ENCODE results near the gene KMT2A. TPM values are rescaled to one million over a fixed set of nuclear protein-coding genes. Genes with fewer than 3 reads are reported as not detected.
A peak's percentile ranks its signal among the peaks of the same experiment; 100 is the strongest.

KMT2A gene
- total RNA-seq, 1 experiment from 2014 or later: 50.4 TPM

- no peaks in the 10 kb centered on the region for H3K36me3 ChIP-seq (ENCODE audit: control insufficient read depth in 1 of 2, insufficient read depth in 2 of 2, low read length in 2 of 2)
- no peak overlapping the region for H3K27ac ChIP-seq (ENCODE audit: low read depth, low read length)
- H3K4me2 ChIP-seq (ENCODE audit: low read length): peak overlapping the region; percentile 92
- DNase-seq (ENCODE audit: low read depth, low spot score): no peak
- POLR2A ChIA-PET: no interaction called here
- no TSS peak for BruUV-seq (replicated peaks)
- H3K79me2 ChIP-seq (ENCODE audit: insufficient read depth, low read length): peaks cover 69% of the 10 kb centered on the region
- no peak overlapping the region for H3K9ac ChIP-seq (ENCODE audit: low read length)
- ATAC-seq: no peak
- no peaks in the 10 kb centered on the region for H3K9me3 ChIP-seq (ENCODE audit: control insufficient read depth in 1 of 2, insufficient read depth in 1 of 2, low read depth in 1 of 2, low read length in 2 of 2)
- H3K27me3 ChIP-seq (ENCODE audit: insufficient read depth, low read length): no peaks in the 10 kb centered on the region
- intact Hi-C loops (cut with micrococcal nuclease): no loop called here
- CTCF ChIA-PET: no interaction called here
- H3K9me2 ChIP-seq (ENCODE audit: insufficient read depth): no peaks in the 10 kb centered on the region
- H4K20me1 ChIP-seq (ENCODE audit: insufficient read depth): peaks cover 22% of the 10 kb centered on the region
- RAD21 ChIA-PET (ENCODE audit: low non-redundant PET in 1 of 2, low total read pairs in 2 of 2, uncharacterized antibody in 2 of 2, unreplicated experiment in 2 of 2): no interaction called here
- TF ChIP-seq ZNF274 (IDR thresholded peaks at IDR 0.05; ENCODE audit: low read depth, low read length) (no peak), CTCF (IDR thresholded peaks at IDR 0.05 in 2 of 3, conservative IDR thresholded peaks at IDR 0.05 in 1 of 3; ENCODE audit: borderline replicate concordance in 1 of 3, insufficient read depth in 1 of 3, low read depth in 2 of 3, low read length in 2 of 3) (no peak)
- H3K4me3 ChIP-seq (replicated peaks in 1 of 2; ENCODE audit: low read depth in 1 of 2, low read length in 2 of 2): peak overlapping the region in 1 of 2 experiments; percentile 69; a peak in 2 of 4 replicates
- peaks cover 16 to 36% of the 10 kb centered on the region in 2 experiments for H3K4me1 ChIP-seq (ENCODE audit: control insufficient read depth in 1 of 2, insufficient read depth in 2 of 2, low read length in 2 of 2)
- no peak overlapping the region for H2AFZ ChIP-seq (ENCODE audit: low read depth, low read length, poor library complexity, severe bottlenecking)
Measured at GRCh38 chr11:118438314-118438931, 2.1 kb downstream of the KMT2A start.

GRCh38 chr11:118439646-118440045, 3.4 kb downstream of the KMT2A start:
- CTCF ChIA-PET: no interaction called here
- no peak overlapping the region for H3K4me3 ChIP-seq (replicated peaks in 1 of 2; ENCODE audit: low read depth in 1 of 2, low read length in 2 of 2)
- H3K4me2 ChIP-seq (ENCODE audit: low read length): no peak overlapping the region
- intact Hi-C loops (cut with micrococcal nuclease): no loop called here
- no peaks in the 10 kb centered on the region for H3K36me3 ChIP-seq (ENCODE audit: control insufficient read depth in 1 of 2, insufficient read depth in 2 of 2, low read length in 2 of 2)
- H3K4me1 ChIP-seq (ENCODE audit: control insufficient read depth in 1 of 2, insufficient read depth in 2 of 2, low read length in 2 of 2): peaks cover 14 to 33% of the 10 kb centered on the region in 2 experiments
- DNase-seq (ENCODE audit: low read depth, low spot score) (no peak), ATAC-seq (no peak)
- no peak overlapping the region for H3K9ac ChIP-seq (ENCODE audit: low read length)
- RAD21 ChIA-PET (ENCODE audit: low non-redundant PET in 1 of 2, low total read pairs in 2 of 2, uncharacterized antibody in 2 of 2, unreplicated experiment in 2 of 2): no interaction called here
- H4K20me1 ChIP-seq (ENCODE audit: insufficient read depth): peaks cover 22% of the 10 kb centered on the region
- H3K9me3 ChIP-seq (ENCODE audit: control insufficient read depth in 1 of 2, insufficient read depth in 1 of 2, low read depth in 1 of 2, low read length in 2 of 2): no peaks in the 10 kb centered on the region
- BruUV-seq (replicated peaks): no TSS peak
- H3K27ac ChIP-seq (ENCODE audit: low read depth, low read length): no peak overlapping the region
- H3K27me3 ChIP-seq (ENCODE audit: insufficient read depth, low read length): no peaks in the 10 kb centered on the region
- peaks cover 81% of the 10 kb centered on the region for H3K79me2 ChIP-seq (ENCODE audit: insufficient read depth, low read length)
- H3K9me2 ChIP-seq (ENCODE audit: insufficient read depth): no peaks in the 10 kb centered on the region
- POLR2A ChIA-PET: no interaction called here
- no peak overlapping the region for H2AFZ ChIP-seq (ENCODE audit: low read depth, low read length, poor library complexity, severe bottlenecking)
- TF ChIP-seq TCF7L2 (IDR thresholded peaks at IDR 0.05; ENCODE audit: borderline replicate concordance, extremely low read depth, insufficient read depth, insufficient read length): no peak
- TF ChIP-seq EZH2phosphoT487 (IDR thresholded peaks at IDR 0.05; ENCODE audit: borderline replicate concordance): no peak
- TF ChIP-seq CBX3 (IDR thresholded peaks at IDR 0.05; ENCODE audit: low read depth): no peak
- TF ChIP-seq, protein P1, sequence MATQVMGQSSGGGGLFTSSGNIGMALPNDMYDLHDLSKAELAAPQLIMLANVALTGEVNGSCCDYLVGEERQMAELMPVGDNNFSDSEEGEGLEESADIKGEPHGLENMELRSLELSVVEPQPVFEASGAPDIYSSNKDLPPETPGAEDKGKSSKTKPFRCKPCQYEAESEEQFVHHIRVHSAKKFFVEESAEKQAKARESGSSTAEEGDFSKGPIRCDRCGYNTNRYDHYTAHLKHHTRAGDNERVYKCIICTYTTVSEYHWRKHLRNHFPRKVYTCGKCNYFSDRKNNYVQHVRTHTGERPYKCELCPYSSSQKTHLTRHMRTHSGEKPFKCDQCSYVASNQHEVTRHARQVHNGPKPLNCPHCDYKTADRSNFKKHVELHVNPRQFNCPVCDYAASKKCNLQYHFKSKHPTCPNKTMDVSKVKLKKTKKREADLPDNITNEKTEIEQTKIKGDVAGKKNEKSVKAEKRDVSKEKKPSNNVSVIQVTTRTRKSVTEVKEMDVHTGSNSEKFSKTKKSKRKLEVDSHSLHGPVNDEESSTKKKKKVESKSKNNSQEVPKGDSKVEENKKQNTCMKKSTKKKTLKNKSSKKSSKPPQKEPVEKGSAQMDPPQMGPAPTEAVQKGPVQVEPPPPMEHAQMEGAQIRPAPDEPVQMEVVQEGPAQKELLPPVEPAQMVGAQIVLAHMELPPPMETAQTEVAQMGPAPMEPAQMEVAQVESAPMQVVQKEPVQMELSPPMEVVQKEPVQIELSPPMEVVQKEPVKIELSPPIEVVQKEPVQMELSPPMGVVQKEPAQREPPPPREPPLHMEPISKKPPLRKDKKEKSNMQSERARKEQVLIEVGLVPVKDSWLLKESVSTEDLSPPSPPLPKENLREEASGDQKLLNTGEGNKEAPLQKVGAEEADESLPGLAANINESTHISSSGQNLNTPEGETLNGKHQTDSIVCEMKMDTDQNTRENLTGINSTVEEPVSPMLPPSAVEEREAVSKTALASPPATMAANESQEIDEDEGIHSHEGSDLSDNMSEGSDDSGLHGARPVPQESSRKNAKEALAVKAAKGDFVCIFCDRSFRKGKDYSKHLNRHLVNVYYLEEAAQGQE (IDR thresholded peaks at IDR 0.05; ENCODE audit: low read depth): no peak
- TF ChIP-seq ZBTB33 (IDR thresholded peaks at IDR 0.05; ENCODE audit: extremely low read depth, insufficient replicate concordance, low read length): no peak
- TF ChIP-seq, protein P2, sequence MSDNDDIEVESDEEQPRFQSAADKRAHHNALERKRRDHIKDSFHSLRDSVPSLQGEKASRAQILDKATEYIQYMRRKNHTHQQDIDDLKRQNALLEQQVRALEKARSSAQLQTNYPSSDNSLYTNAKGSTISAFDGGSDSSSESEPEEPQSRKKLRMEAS (IDR thresholded peaks at IDR 0.05): no peak
- TF ChIP-seq FOSL1 (IDR thresholded peaks at IDR 0.05; ENCODE audit: low read depth): no peak
- TF ChIP-seq ZNF274 (IDR thresholded peaks at IDR 0.05; ENCODE audit: low read depth, low read length): no peak
- no peak for TF ChIP-seq EGR1 (IDR thresholded peaks at IDR 0.05; ENCODE audit: low read depth)
